K562 (cell line): ENCODE results near the gene RAB31. TPM values are rescaled to one million over a fixed set of nuclear protein-coding genes. Genes with fewer than 3 reads are reported as not detected.

Source experiments
- ASH1L ChIP-seq: fragments of 450-650 bp; IDR thresholded peaks from 2 replicates; pipeline ENCODE4 v1.6.1; 2018; ENCODE audit warnings: borderline replicate concordance, mild to moderate bottlenecking, low read depth; ENCODE audit not compliant: partially characterized antibody
- CHCHD3 ChIP-seq: fragments of 250-450 bp; sonication (Bioruptor Pico); IDR thresholded peaks from 2 replicates; pipeline ENCODE4 v2.1.2; 2022; ENCODE audit warnings: mild to moderate bottlenecking
- JUND ChIP-seq, 2 experiments: IDR thresholded peaks; 2 replicates in 1 of 2; 3 replicates in 1 of 2; pipeline ENCODE4 v1.6.1; 2011; ENCODE audit warnings: borderline replicate concordance in 2 of 2, low read depth in 2 of 2, low read length in 2 of 2, improper control_type of control experiment in 1 of 2, missing biosample characterization in 1 of 2, missing genetic modification characterization in 1 of 2, missing genetic modification reagents in 1 of 2
- MLLT1 ChIP-seq, 2 experiments: fragments of 450-650 bp; IDR thresholded peaks; 2 replicates each; pipeline ENCODE4 v1.6.1; 2016
- SMARCB1 ChIP-seq: IDR thresholded peaks from 2 replicates; pipeline ENCODE4 v1.6.1; 2011; ENCODE audit warnings: improper control_type of control experiment, low read depth; ENCODE audit not compliant: insufficient read length
- ZNF75A ChIP-seq: fragments of 450-650 bp; formaldehyde crosslinking; IDR thresholded peaks from 2 replicates; pipeline ENCODE4 v1.4.0; 2020; ENCODE audit warnings: mild to moderate bottlenecking
- ZNF766 ChIP-seq: fragments of 200-800 bp; sonication (Bioruptor generic); conservative IDR thresholded peaks from 2 replicates; pipeline ENCODE4 v1.6.1; 2016; ENCODE audit warnings: missing genetic modification characterization, missing compliant biosample characterization
- polyA plus RNA-seq, 8 experiments: library from polyadenylated mRNA; depleted of rRNA in 4 of 8; stranded (reverse) in 5 of 8; unstranded in 3 of 8; fragments of >200 nt; fragmentation: Nextera tagmentation in 2 of 8; fragmentation: Illumina TruSeq in 1 of 8; extraction: Ambion mirVana in 2 of 8; extraction: Trizol in 1 of 8; gene quantifications; 2 replicates each; pipeline versions ENCODE4 v1.2.1 to v1.2.3, GENCODE V29; 2011 to 2014; ENCODE audit warnings: inconsistent platforms in 1 of 8, missing spikeins in 1 of 8
- total RNA-seq, 7 experiments: library from RNA; depleted of rRNA in 6 of 7; stranded (reverse); fragments of >200 nt in 6 of 7; fragmentation: Illumina TruSeq in 2 of 7; extraction: Trizol in 2 of 7; gene quantifications; 2 replicates each; pipeline versions ENCODE4 v1.2.1 to v1.2.3, GENCODE V29; 2011 to 2021; ENCODE audit warnings: low replicate concordance in 1 of 7
- TF ChIP-seq, protein P1 (sequence below): fragments of 250-450 bp; sonication (Bioruptor Pico); IDR thresholded peaks from 2 replicates; pipeline ENCODE4 v1.8.0; 2021; ENCODE audit warnings: mild to moderate bottlenecking, moderate library complexity
- TF ChIP-seq, protein P2 (sequence below), 2 experiments: IDR thresholded peaks; 2 replicates each; pipeline ENCODE4 v1.6.1; 2011; ENCODE audit warnings: borderline replicate concordance in 1 of 2, control low read depth in 1 of 2, low read depth in 1 of 2, low read length in 1 of 2, mild to moderate bottlenecking in 1 of 2, mixed read lengths in 1 of 2, moderate library complexity in 1 of 2; ENCODE audit not compliant: insufficient read depth in 1 of 2, insufficient read length in 1 of 2, poor library complexity in 1 of 2, severe bottlenecking in 1 of 2; ENCODE audit errors: extremely low read depth in 1 of 2
- TF ChIP-seq, protein P3 (sequence below): fragments of 450-650 bp; conservative IDR thresholded peaks from 2 replicates; pipeline ENCODE4 v1.6.1; 2016; ENCODE audit warnings: missing genetic modification characterization, low read depth, mild to moderate bottlenecking, missing compliant biosample characterization, moderate library complexity
- TF ChIP-seq, protein P4 (sequence below): fragments of 450-650 bp; IDR thresholded peaks from 2 replicates; pipeline ENCODE4 v1.6.1; 2016; ENCODE audit warnings: low read depth

Gene RAB31
- total and polyA plus RNA-seq, 9 of the 15 experiments (the other 6 are each of a cell fraction or from before 2014, with no cell fraction given), result 20.7 to 70.4 (median 41.3) TPM

- TF ChIP-seq CHCHD3 (CRISPR knock-in tag), result no peak
- TF ChIP-seq ASH1L, result no peak
- TF ChIP-seq, protein P1, sequence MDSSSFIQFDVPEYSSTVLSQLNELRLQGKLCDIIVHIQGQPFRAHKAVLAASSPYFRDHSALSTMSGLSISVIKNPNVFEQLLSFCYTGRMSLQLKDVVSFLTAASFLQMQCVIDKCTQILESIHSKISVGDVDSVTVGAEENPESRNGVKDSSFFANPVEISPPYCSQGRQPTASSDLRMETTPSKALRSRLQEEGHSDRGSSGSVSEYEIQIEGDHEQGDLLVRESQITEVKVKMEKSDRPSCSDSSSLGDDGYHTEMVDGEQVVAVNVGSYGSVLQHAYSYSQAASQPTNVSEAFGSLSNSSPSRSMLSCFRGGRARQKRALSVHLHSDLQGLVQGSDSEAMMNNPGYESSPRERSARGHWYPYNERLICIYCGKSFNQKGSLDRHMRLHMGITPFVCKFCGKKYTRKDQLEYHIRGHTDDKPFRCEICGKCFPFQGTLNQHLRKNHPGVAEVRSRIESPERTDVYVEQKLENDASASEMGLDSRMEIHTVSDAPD (CRISPR knock-in tag), result no peak
- no peak for TF ChIP-seq ZNF75A (CRISPR knock-in tag)
- peak; percentile 37 for TF ChIP-seq ZNF766 (CRISPR knock-in tag)
- TF ChIP-seq, protein P2, sequence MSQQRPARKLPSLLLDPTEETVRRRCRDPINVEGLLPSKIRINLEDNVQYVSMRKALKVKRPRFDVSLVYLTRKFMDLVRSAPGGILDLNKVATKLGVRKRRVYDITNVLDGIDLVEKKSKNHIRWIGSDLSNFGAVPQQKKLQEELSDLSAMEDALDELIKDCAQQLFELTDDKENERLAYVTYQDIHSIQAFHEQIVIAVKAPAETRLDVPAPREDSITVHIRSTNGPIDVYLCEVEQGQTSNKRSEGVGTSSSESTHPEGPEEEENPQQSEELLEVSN (IDR thresholded peaks at IDR 0.05; ENCODE audit: borderline replicate concordance in 1 of 2, extremely low read depth in 1 of 2, insufficient read depth in 1 of 2, insufficient read length in 1 of 2, low read depth in 1 of 2, low read length in 1 of 2, poor library complexity in 1 of 2, severe bottlenecking in 1 of 2), result peak; percentile 23 to 72
- TF ChIP-seq JUND (IDR thresholded peaks at IDR 0.05; ENCODE audit: borderline replicate concordance, low read depth, low read length), result peak; percentile 63; the same call in 1 of the 2 replicates
- TF ChIP-seq JUND (tag; IDR thresholded peaks at IDR 0.05; ENCODE audit: borderline replicate concordance, low read depth, low read length), result no peak
- TF ChIP-seq, protein P3, sequence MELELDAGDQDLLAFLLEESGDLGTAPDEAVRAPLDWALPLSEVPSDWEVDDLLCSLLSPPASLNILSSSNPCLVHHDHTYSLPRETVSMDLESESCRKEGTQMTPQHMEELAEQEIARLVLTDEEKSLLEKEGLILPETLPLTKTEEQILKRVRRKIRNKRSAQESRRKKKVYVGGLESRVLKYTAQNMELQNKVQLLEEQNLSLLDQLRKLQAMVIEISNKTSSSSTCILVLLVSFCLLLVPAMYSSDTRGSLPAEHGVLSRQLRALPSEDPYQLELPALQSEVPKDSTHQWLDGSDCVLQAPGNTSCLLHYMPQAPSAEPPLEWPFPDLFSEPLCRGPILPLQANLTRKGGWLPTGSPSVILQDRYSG (tag), result peak; percentile 59; the same call in 1 of the 2 replicates
- TF ChIP-seq MLLT1 (IDR thresholded peaks at IDR 0.05), result peak; percentile 34 to 60; a peak in 3 of 4 replicates
- TF ChIP-seq SMARCB1, result peak; percentile 39
- TF ChIP-seq, protein P4, sequence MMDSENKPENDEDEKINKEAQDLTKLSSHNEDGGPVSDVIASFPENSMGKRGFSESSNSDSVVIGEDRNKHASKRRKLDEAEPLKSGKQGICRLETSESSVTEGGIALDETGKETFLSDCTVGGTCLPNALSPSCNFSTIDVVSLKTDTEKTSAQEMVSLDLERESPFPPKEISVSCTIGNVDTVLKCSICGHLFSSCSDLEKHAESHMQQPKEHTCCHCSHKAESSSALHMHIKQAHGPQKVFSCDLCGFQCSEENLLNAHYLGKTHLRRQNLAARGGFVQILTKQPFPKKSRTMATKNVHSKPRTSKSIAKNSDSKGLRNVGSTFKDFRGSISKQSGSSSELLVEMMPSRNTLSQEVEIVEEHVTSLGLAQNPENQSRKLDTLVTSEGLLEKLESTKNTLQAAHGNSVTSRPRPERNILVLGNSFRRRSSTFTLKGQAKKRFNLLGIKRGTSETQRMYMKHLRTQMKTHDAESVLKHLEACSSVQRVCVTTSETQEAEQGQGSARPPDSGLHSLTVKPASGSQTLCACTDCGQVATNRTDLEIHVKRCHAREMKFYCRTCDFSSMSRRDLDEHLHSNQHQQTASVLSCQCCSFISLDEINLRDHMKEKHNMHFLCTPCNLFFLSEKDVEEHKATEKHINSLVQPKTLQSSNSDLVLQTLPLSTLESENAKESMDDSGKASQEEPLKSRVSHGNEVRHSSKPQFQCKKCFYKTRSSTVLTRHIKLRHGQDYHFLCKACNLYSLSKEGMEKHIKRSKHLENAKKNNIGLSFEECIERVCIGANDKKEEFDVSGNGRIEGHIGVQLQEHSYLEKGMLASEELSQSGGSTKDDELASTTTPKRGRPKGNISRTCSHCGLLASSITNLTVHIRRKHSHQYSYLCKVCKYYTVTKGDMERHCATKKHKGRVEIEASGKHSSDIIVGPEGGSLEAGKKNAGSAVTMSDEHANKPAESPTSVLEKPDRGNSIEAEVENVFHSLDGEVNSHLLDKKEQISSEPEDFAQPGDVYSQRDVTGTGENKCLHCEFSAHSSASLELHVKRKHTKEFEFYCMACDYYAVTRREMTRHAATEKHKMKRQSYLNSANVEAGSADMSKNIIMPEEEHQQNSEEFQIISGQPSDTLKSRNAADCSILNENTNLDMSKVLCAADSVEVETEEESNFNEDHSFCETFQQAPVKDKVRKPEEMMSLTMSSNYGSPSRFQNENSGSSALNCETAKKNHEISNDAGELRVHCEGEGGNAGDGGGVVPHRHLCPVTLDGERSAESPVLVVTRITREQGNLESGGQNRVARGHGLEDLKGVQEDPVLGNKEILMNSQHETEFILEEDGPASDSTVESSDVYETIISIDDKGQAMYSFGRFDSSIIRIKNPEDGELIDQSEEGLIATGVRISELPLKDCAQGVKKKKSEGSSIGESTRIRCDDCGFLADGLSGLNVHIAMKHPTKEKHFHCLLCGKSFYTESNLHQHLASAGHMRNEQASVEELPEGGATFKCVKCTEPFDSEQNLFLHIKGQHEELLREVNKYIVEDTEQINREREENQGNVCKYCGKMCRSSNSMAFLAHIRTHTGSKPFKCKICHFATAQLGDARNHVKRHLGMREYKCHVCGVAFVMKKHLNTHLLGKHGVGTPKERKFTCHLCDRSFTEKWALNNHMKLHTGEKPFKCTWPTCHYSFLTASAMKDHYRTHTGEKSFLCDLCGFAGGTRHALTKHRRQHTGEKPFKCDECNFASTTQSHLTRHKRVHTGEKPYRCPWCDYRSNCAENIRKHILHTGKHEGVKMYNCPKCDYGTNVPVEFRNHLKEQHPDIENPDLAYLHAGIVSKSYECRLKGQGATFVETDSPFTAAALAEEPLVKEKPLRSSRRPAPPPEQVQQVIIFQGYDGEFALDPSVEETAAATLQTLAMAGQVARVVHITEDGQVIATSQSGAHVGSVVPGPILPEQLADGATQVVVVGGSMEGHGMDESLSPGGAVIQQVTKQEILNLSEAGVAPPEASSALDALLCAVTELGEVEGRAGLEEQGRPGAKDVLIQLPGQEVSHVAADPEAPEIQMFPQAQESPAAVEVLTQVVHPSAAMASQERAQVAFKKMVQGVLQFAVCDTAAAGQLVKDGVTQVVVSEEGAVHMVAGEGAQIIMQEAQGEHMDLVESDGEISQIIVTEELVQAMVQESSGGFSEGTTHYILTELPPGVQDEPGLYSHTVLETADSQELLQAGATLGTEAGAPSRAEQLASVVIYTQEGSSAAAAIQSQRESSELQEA, result no peak; the same call in 1 of the 2 replicates
Measured at GRCh38 chr18:9885170-9886004, 177.3 kb downstream of the RAB31 start, which contains the start of gene TXNDC2 (continued).
